SK-MEL-5 (cell line): ENCODE measurements around the gene BRPF1. TPM values are rescaled to one million over a fixed set of nuclear protein-coding genes. Genes with fewer than 3 reads are reported as not detected.

Experiments
- DNase-seq: peaks from one replicate; pipeline ENCODE4 v3.0.0-alpha.2; 2016; ENCODE audit warnings: low read depth, low spot score
- in situ Hi-C: cut with HindIII; loops from 2 replicates; pipeline ENCODE4 v1.10.0; 2016; ENCODE audit warnings: low sequenced_read_pairs, high pct_unique_total_duplicates, low pct_unique_long_range_greater_than_20kb
- total RNA-seq: library from RNA; depleted of rRNA; stranded (reverse); fragments of >200 nt; shearing (Covaris generic); gene quantifications from 2 replicates; pipeline ENCODE4 v1.2.3, GENCODE V29; 2014; rRNA removed

The BRPF1 gene
- total RNA-seq, 1 experiment from 2014 or later, result 17.7 TPM

DNA sequence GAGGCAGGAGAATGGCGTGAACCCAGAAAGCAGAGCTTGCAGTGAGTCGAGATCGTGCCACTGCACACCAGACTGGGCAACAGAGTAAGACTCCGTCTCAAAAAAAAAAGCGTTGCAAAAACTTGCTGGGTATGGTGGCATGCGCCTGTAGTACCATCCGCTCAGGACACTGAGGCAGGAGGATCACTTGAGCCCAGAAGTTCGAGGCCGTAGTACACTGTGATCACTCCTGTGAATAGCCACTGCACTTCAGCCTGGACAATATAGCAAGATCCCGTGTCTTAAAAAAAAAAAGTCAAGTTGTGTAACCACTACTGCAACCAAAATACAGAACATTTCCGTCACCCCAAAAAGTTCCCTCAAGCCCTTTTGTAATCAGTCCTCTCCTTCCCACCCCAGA, 62.9 kb downstream of the BRPF1 start:
- no peak for DNase-seq
- in situ Hi-C loops, result no loop called here

DNA sequence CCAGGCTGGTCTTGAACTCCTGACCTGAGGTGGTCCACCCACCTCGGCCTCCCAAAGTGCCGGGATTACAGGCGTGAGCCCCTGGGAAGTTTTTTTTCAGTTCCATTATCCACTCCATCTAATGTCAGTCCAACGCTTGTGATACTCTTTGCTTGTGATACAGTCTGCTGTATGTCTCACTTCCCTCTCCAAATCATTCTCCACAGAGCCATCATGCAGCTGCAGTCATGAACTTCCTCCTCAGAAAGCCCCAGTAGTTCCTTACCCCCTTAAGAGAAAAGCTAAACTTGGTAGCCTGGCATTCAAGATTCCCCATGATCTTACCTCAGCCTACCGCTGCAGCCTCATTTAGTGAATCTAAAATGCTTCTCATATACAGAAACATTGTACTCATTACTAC, 63.7 kb downstream of the BRPF1 start:
- DNase-seq, result no peak
- in situ Hi-C loops, result no loop called here

DNA sequence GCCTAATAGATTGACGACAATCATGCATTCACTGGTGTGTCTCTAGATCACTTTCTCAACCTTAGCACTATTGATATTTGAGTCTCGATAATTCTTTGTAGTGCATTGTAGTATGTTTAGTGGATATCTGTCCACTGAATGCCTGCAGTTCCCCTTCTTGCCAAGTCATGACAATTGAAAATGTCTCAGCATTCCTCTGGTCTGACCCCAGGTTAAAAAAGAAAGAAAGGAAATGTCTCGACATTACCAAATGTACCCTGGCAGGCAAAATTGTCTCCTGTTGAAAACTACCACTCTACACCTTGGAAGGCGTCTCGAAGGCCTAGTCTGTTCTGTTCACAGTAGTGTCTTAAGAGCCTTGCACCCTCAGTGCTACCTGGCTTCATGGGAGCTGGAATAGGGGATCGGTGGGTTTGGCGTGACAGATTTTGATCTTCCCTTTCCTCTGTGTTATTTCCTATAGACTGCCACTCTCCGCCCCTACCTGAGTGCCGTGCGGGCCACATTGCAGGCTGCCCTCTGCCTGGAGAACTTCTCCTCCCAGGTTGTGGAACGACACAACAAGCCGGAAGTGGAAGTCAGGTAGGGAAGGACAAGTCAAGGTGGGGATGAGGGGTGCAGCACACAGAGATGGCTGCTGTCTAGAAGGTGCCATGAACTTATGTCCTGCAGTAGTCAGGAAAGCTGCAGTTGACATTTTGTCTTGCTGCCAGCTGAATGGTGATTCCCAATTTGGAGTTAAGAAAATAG, 65.8 kb downstream of the BRPF1 start:
- no peak for DNase-seq
- in situ Hi-C loops, result no loop called here

Other genes with a start within 250 kb of the BRPF1 start
- 0.61 and 1.3 TPM in 2 replicates for gene LHFPL4, start 177.9 kb upstream of the BRPF1 start, total RNA-seq
- gene MTMR14, start 82.2 kb upstream of the BRPF1 start, total RNA-seq, result 53.4 and 55.3 TPM in 2 replicates
- gene CPNE9, start 27.9 kb upstream of the BRPF1 start, total RNA-seq, result 0.53 and 0.79 TPM in 2 replicates
- 11.0 and 16.0 TPM in 2 replicates for gene OGG1, start 18.2 kb downstream of the BRPF1 start, total RNA-seq
- 0.19 and 0.32 TPM in 2 replicates for gene CAMK1, start 38.2 kb downstream of the BRPF1 start, total RNA-seq
- 74.0 and 75.7 TPM in 2 replicates for gene TADA3, start 60.7 kb downstream of the BRPF1 start, total RNA-seq
- 251 and 255 TPM in 2 replicates for gene ARPC4, start 61.3 kb downstream of the BRPF1 start, total RNA-seq
- gene TTLL3, start 78.5 kb downstream of the BRPF1 start, total RNA-seq, result 4.2 and 4.4 TPM in 2 replicates
- gene RPUSD3, start 112.3 kb downstream of the BRPF1 start, total RNA-seq, result 125 and 127 TPM in 2 replicates
- gene CIDEC, start 148.5 kb downstream of the BRPF1 start, total RNA-seq, result 0.24 and 0.71 TPM in 2 replicates
- gene JAGN1, start 158.9 kb downstream of the BRPF1 start, total RNA-seq, result 42.9 and 45.2 TPM in 2 replicates
- gene IL17RE, start 171.1 kb downstream of the BRPF1 start, total RNA-seq, result 0.05 and 0.29 TPM in 2 replicates
- gene IL17RC, start 185.4 kb downstream of the BRPF1 start, total RNA-seq, result 49.0 and 49.1 TPM in 2 replicates
- gene CRELD1, start 202.1 kb downstream of the BRPF1 start, total RNA-seq, result 47.7 and 50.2 TPM in 2 replicates
- gene PRRT3, start 220.7 kb downstream of the BRPF1 start, total RNA-seq, result 0.34 and 0.51 TPM in 2 replicates